Endothelial cell of umbilical vein (primary cell): ENCODE measurements around the gene C16orf78. TPM values are rescaled to one million over a fixed set of nuclear protein-coding genes. Genes with fewer than 3 reads are reported as not detected.

ENCODE experiments used
- BruUV-seq: library from RNA; stranded (reverse); fragments of 400-500 nt; replicated peaks from 2 replicates; lab custom pipeline; 2021; lab: Mats Ljungman, UMichigan
- CTCF ChIA-PET: fragments of 300-600, 350-600 bp; sonication (Branson Sonifier 250); formaldehyde crosslinking; loops from one replicate; lab custom pipeline; 2021; ENCODE audit warnings: antibody characterized with exemption, inconsistent platforms; lab: Charles Lee
- POLR2A ChIA-PET: fragments of 300-600, 350-600 bp; sonication (Branson Sonifier 250); formaldehyde crosslinking; loops from one replicate; lab custom pipeline; 2021; ENCODE audit warnings: antibody characterized with exemption, inconsistent platforms; lab: Charles Lee
- DNase-seq: peaks from one replicate; pipeline ENCODE4 v3.0.0-alpha.2; 2011; ENCODE audit warnings: low read depth, low spot score
- FAIRE-seq: peaks from 2 replicates; lab custom pipeline; 2011; peaks lifted over from hg19 to GRCh38; lab: Jason Lieb, UNC
- H2AFZ ChIP-seq: 2 replicates; pipeline ENCODE4 v1.6.0; 2012; ENCODE audit warnings: low read depth, low read length, control low read depth, inconsistent platforms
- H3K27ac ChIP-seq: 2 replicates; pipeline ENCODE4 v1.5.1; 2011; ENCODE audit warnings: low read depth, mild to moderate bottlenecking, control low read depth, low read length, moderate library complexity; ENCODE audit not compliant: insufficient read depth
- H3K27me3 ChIP-seq, 2 experiments: 2 replicates each; pipeline versions ENCODE4 v1.6.0 to v1.6.1; 2011; ENCODE audit warnings: low read length in 2 of 2, mixed read lengths in 1 of 2; ENCODE audit not compliant: control insufficient read depth in 2 of 2, insufficient read depth in 2 of 2
- H3K36me3 ChIP-seq, 2 experiments: 2 replicates in 1 of 2; 3 replicates in 1 of 2; pipeline ENCODE4 v1.5.1; 2011; ENCODE audit warnings: low read length in 2 of 2, mild to moderate bottlenecking in 1 of 2, moderate library complexity in 1 of 2; ENCODE audit not compliant: control insufficient read depth in 2 of 2, insufficient read depth in 2 of 2; ENCODE audit errors: extremely low read depth in 1 of 2
- H3K4me1 ChIP-seq: 3 replicates; pipeline ENCODE4 v1.5.1; 2011; ENCODE audit warnings: mild to moderate bottlenecking, low read length; ENCODE audit not compliant: control insufficient read depth, insufficient read depth; ENCODE audit errors: extremely low read depth
- H3K4me2 ChIP-seq: 2 replicates; pipeline ENCODE4 v1.6.1; 2011; ENCODE audit warnings: low read length, control low read depth, mixed read lengths; ENCODE audit not compliant: insufficient read depth
- H3K4me3 ChIP-seq, 3 experiments: fragments of 200-600 bp in 1 of 3; sonication (generic), shearing (Covaris generic) in 1 of 3; replicated peaks in 1 of 3; 2 replicates each; pipeline ENCODE4 v1.5.1; 2011 to 2016; ENCODE audit warnings: control low read depth in 3 of 3, low read length in 3 of 3, mild to moderate bottlenecking in 2 of 3, inconsistent platforms in 1 of 3, low read depth in 1 of 3, moderate library complexity in 1 of 3; ENCODE audit not compliant: insufficient read depth in 1 of 3
- H3K79me2 ChIP-seq: 2 replicates; pipeline ENCODE4 v1.6.0; 2012; ENCODE audit warnings: low read length, inconsistent platforms; ENCODE audit not compliant: control insufficient read depth, insufficient read depth
- H3K9ac ChIP-seq: replicated peaks from 2 replicates; pipeline ENCODE3; 2011; ENCODE audit warnings: low read length, control low read depth; ENCODE audit not compliant: insufficient read depth; ENCODE audit errors: extremely low read depth
- H3K9me1 ChIP-seq: replicated peaks from 3 replicates; pipeline ENCODE4 v1.6.0; 2011; ENCODE audit warnings: mild to moderate bottlenecking, low read length; ENCODE audit not compliant: control insufficient read depth, insufficient read depth; ENCODE audit errors: extremely low read depth
- H3K9me3 ChIP-seq: replicated peaks from 2 replicates; pipeline ENCODE4 v1.5.1; 2012; ENCODE audit warnings: low read length, inconsistent platforms; ENCODE audit not compliant: control insufficient read depth, insufficient read depth
- H4K20me1 ChIP-seq: replicated peaks from 2 replicates; pipeline ENCODE3; 2011; ENCODE audit warnings: mild to moderate bottlenecking, low read length; ENCODE audit not compliant: control insufficient read depth, insufficient read depth; ENCODE audit errors: extremely low read depth
- CTCF ChIP-seq, 2 donors: IDR thresholded peaks; 1 replicate in 1 of 2; 2 replicates in 1 of 2; pipeline ENCODE4 v1.5.1; 2011; ENCODE audit warnings: low read length in 2 of 2, mild to moderate bottlenecking in 2 of 2, moderate library complexity in 2 of 2, control low read depth in 1 of 2, inconsistent platforms in 1 of 2, low read depth in 1 of 2; ENCODE audit not compliant: insufficient read depth in 1 of 2; ENCODE audit errors: extremely low read depth in 1 of 2
- EZH2 ChIP-seq: IDR thresholded peaks from 2 replicates; pipeline ENCODE4 v1.6.1; 2012; ENCODE audit warnings: borderline replicate concordance, low read depth, mild to moderate bottlenecking, moderate library complexity, low read length, inconsistent platforms; ENCODE audit not compliant: severe bottlenecking
- FOS ChIP-seq: IDR thresholded peaks from 2 replicates; pipeline ENCODE4 v1.6.1; 2011; ENCODE audit warnings: mild to moderate bottlenecking, low read length, moderate library complexity, borderline replicate concordance; ENCODE audit not compliant: insufficient read depth
- GATA2 ChIP-seq: IDR thresholded peaks from 2 replicates; pipeline ENCODE4 v1.7.0; 2011; ENCODE audit warnings: low read depth, mild to moderate bottlenecking, moderate library complexity, mixed read lengths, low read length; ENCODE audit not compliant: insufficient read length, insufficient read depth
- JUN ChIP-seq: IDR thresholded peaks from 2 replicates; pipeline ENCODE4 v1.6.1; 2011; ENCODE audit warnings: borderline replicate concordance, low read depth; ENCODE audit not compliant: insufficient read length, insufficient read depth
- MAX ChIP-seq: IDR thresholded peaks from 2 replicates; pipeline ENCODE4 v1.6.1; 2011; ENCODE audit not compliant: insufficient read depth, insufficient read length
- MYC ChIP-seq: IDR thresholded peaks from one replicate; pipeline ENCODE4 v1.6.1; 2011; ENCODE audit warnings: mild to moderate bottlenecking, low read depth, low read length
- POLR2A ChIP-seq: IDR thresholded peaks from 2 replicates; pipeline ENCODE4 v1.6.1; 2012; ENCODE audit warnings: low read depth, mild to moderate bottlenecking, control low read depth, low read length
- POLR2AphosphoS5 ChIP-seq: IDR thresholded peaks from 2 replicates; pipeline ENCODE4 v1.6.1; 2012; ENCODE audit warnings: low read depth, mild to moderate bottlenecking, control low read depth, low read length, moderate library complexity; ENCODE audit not compliant: insufficient read depth
- dilution Hi-C: fragments of 300-500 bp; cut with MboI; formaldehyde crosslinking; loops from one replicate; pipeline ENCODE4 v1.15.0; 2019; ENCODE audit warnings: low sequenced_read_pairs; ENCODE audit not compliant: extremely low pct_ligation_motif_present
- intact Hi-C: fragments of 100-400 bp; cut with micrococcal nuclease; formaldehyde crosslinking; loops from one replicate; pipeline ENCODE4 v1.10.0; 2022
- polyA plus RNA-seq, 4 experiments: library from polyadenylated mRNA; depleted of rRNA in 3 of 4; stranded (reverse) in 3 of 4; unstranded in 1 of 4; fragments of >200 nt; gene quantifications; 2 replicates each; pipeline versions ENCODE4 v1.2.1 to v1.2.3, GENCODE V29; 2011 to 2012; ENCODE audit warnings: missing spikeins in 1 of 4
- total RNA-seq: library from RNA; stranded (reverse); gene quantifications from 2 replicates; pipeline ENCODE4 v1.2.3, GENCODE V29; 2021

Gene C16orf78
- total and polyA plus RNA-seq, 2 donors (not counting 3 experiments of a cell fraction or from before 2014, with no cell fraction given): not detected

GRCh38 chr16:49341706-49342105 lies 31.9 kb upstream of the C16orf78 start:
- no peaks in the 10 kb centered on the region for H3K79me2 ChIP-seq
- ChIA-PET CTCF (no interaction called here), POLR2A (no interaction called here)
- no peak overlapping the region for H2AFZ ChIP-seq
- FAIRE-seq (no peak), DNase-seq (no peak)
- TF ChIP-seq MAX (no peak), MYC (no peak)
- no peak overlapping the region for H3K4me2 ChIP-seq
- dilution Hi-C loops (no loop called here), intact Hi-C loops (no loop called here)
- H3K4me1 ChIP-seq: no peaks in the 10 kb centered on the region
- no peaks in the 10 kb centered on the region for H3K9me1 ChIP-seq
- H3K27me3 ChIP-seq: no peaks in the 10 kb centered on the region
- BruUV-seq: no TSS peak
- no peaks in the 10 kb centered on the region for H4K20me1 ChIP-seq
- no peak overlapping the region for H3K9ac ChIP-seq
- no peak overlapping the region for H3K4me3 ChIP-seq
- no peak overlapping the region for H3K27ac ChIP-seq
- H3K9me3 ChIP-seq: no peaks in the 10 kb centered on the region
- no peaks in the 10 kb centered on the region for H3K36me3 ChIP-seq

- no peaks in the 10 kb centered on the region for H3K36me3 ChIP-seq
- H3K27ac ChIP-seq: no peak overlapping the region
- ChIA-PET CTCF (no interaction called here), POLR2A (no interaction called here)
- no peaks in the 10 kb centered on the region for H4K20me1 ChIP-seq
- intact Hi-C loops: no loop called here
- H3K27me3 ChIP-seq: no peaks in the 10 kb centered on the region
- TF ChIP-seq FOS (no peak), EZH2 (no peak), POLR2AphosphoS5 (no peak), JUN (no peak), POLR2A (no peak), GATA2 (no peak), CTCF (IDR thresholded peaks at IDR 0.05; ENCODE audit: extremely low read depth in 1 of 2, insufficient read depth in 1 of 2, low read depth in 1 of 2, low read length in 2 of 2) (no peak), MYC (no peak), MAX (no peak)
- H3K9me1 ChIP-seq: no peaks in the 10 kb centered on the region
- DNase-seq (no peak), FAIRE-seq (no peak)
- dilution Hi-C loops: no loop called here
- no TSS peak for BruUV-seq
- H3K79me2 ChIP-seq: no peaks in the 10 kb centered on the region
- H3K4me1 ChIP-seq: no peaks in the 10 kb centered on the region
- H3K9ac ChIP-seq: no peak overlapping the region
- H3K9me3 ChIP-seq: no peaks in the 10 kb centered on the region
- H2AFZ ChIP-seq: no peak overlapping the region
- H3K4me2 ChIP-seq: no peak overlapping the region
- no peak overlapping the region for H3K4me3 ChIP-seq
Measured at GRCh38 chr16:49342336-49343265, 31.0 kb upstream of the C16orf78 start.
